ENCODE data around the gene CLCF1. TPM values are rescaled to one million over a fixed set of nuclear protein-coding genes. Genes with fewer than 3 reads are reported as not detected.

CLCF1 gene
- total RNA-seq, 4 donors from 2014 or later, result 6.1 to 21.7 (median 9.4) TPM

DNA sequence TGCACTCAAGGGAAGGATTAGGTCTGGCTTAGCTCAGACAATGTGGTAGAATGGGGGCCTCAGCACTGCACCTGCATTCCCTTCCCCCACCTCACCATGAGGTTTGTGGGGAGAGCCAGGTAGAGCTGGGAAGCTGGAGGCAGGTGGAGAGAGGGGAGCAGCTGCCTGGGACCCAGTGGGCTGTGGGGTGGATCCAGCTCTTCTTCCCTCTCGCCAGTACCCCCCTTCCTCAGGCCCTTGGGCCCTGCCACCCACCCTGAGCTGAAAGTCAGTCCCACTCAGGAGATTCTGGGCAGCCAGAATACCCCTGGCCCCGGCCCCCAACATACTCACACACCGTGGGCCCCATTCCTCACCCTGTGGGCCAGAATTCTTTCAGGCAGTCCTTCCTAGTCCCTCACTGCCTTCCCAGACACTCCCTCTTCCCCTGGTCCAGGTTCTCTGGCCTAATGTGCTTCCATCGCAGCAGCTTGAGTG lies 17.0 kb downstream of the CLCF1 start:
- Histone ChIP-seq H3K9me3 (no peaks in the 10 kb centered on the region), H3K36me3 (no peaks in the 10 kb centered on the region), H3K4me1 (peaks cover 7 to 74% (median 53%) of the 10 kb centered on the region in 3 donors), H3K27me3 (no peaks in the 10 kb centered on the region), H3K27ac (peak overlapping the region; percentile 21 to 99 (median 94)), H3K4me3 (no peak overlapping the region)
- ATAC-seq, result no peak
- 20 to 38% methylated on average over 2 to 3 of the region's 4 CpGs for WGBS, 2 donors (ENCODE audit: low coverage in 1 of 2)
- TF ChIP-seq POLR2AphosphoS5 (IDR thresholded peaks at IDR 0.05) (no peak), EP300 (IDR thresholded peaks at IDR 0.05) (no peak), POLR2A (IDR thresholded peaks at IDR 0.05) (no peak)
- TF ChIP-seq, protein P1, sequence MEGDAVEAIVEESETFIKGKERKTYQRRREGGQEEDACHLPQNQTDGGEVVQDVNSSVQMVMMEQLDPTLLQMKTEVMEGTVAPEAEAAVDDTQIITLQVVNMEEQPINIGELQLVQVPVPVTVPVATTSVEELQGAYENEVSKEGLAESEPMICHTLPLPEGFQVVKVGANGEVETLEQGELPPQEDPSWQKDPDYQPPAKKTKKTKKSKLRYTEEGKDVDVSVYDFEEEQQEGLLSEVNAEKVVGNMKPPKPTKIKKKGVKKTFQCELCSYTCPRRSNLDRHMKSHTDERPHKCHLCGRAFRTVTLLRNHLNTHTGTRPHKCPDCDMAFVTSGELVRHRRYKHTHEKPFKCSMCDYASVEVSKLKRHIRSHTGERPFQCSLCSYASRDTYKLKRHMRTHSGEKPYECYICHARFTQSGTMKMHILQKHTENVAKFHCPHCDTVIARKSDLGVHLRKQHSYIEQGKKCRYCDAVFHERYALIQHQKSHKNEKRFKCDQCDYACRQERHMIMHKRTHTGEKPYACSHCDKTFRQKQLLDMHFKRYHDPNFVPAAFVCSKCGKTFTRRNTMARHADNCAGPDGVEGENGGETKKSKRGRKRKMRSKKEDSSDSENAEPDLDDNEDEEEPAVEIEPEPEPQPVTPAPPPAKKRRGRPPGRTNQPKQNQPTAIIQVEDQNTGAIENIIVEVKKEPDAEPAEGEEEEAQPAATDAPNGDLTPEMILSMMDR (IDR thresholded peaks at IDR 0.05), result no peak

DNA sequence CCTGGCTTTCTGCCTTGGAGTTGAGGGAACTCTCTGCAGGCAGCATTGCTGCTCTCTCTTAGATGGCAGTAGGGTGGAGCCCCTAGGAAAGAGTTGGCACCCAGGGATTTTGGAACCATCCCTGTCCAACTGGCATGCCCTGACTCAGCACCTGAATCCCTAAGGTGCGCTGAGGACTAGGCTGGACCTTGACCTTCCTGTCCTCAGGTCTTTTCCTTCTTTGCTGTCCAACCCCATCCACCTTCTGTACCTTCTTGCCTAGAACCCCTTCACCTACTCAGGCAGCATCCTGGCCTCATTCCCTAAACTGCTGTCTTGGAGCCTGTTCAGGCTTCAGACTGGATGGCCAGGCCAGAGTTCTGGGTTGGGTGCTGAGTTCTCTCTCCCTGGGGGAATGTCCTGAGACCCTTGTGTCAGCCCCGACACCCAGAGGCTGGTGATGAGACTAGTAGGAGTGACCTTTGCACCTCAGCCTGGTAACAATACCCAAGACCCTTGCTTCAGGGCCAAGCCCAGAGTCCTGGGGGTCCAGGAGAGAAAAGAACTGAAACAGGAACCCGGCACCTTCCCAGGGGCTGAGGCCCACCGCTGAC lies 17.5 kb downstream of the CLCF1 start:
- Histone ChIP-seq H3K27me3 (no peaks in the 10 kb centered on the region), H3K36me3 (no peaks in the 10 kb centered on the region), H3K27ac (peak overlapping the region; percentile 87 to 99 (median 94)), H3K9me3 (no peaks in the 10 kb centered on the region), H3K4me3 (no peak overlapping the region), H3K4me1 (peaks cover 7 to 79% (median 58%) of the 10 kb centered on the region in 3 donors)
- no peak for TF ChIP-seq POLR2AphosphoS5 (IDR thresholded peaks at IDR 0.05)
- no peak for TF ChIP-seq POLR2A (IDR thresholded peaks at IDR 0.05)
- TF ChIP-seq, protein P1 (IDR thresholded peaks at IDR 0.05), result no peak
- TF ChIP-seq EP300 (IDR thresholded peaks at IDR 0.05), result no peak
- 77% methylated on average over 4 of the region's 4 CpGs; no CpG with 5 or more reads in 1 of the 2 donors for WGBS, 2 donors (ENCODE audit: low coverage in 1 of 2)
- no peak for ATAC-seq

DNA sequence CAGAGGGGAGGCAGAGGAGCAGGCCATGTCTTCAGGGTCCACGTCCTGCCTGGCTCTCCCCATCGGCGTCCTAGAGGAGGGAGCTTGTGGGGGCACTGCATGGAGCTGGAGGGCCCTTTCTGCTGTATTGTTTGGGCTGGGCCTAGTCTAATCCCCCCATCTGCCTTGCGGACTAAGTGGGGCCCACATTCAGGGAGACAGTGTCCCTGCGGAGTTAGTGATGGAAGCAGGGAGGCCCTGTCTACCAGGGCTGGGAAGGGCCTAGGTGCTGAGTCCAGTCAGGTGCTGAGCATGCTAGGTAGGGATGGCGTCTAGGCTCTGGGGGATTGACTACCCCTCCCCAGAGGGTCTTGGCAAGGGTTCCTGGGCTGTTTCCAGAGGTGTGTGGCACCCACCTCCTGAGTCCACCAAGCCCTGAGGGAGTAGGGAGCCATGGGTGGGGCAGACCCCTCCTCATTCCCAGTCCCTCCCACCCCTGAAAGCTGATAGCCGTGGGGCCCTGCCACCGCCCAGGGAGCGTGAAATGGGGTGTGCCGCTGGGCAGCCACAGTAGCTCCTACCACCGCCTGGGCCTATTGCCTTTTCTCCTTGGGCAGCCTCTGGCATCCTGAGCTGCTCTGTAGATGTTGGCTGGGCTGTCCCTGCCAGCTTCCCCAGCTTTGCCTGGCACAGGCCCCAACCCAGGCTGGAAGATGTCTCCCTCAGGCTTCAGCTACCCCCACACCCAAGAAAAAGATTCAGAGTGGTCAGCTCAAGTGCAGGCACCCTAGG lies 18.2 kb downstream of the CLCF1 start:
- no peaks in the 10 kb centered on the region for H3K36me3 ChIP-seq
- H3K9me3 ChIP-seq, result no peaks in the 10 kb centered on the region
- ATAC-seq, result no peak
- peak overlapping the region; percentile 87 to 99 (median 94) for H3K27ac ChIP-seq
- peaks cover 7 to 84% (median 60%) of the 10 kb centered on the region in 3 donors for H3K4me1 ChIP-seq
- WGBS, 2 donors (ENCODE audit: low coverage in 1 of 2), result 70% methylated on average over 2 of the region's 11 CpGs; no CpG with 5 or more reads in 1 of the 2 donors
- TF ChIP-seq POLR2AphosphoS5 (IDR thresholded peaks at IDR 0.05) (no peak), POLR2A (IDR thresholded peaks at IDR 0.05) (no peak), EP300 (IDR thresholded peaks at IDR 0.05) (no peak)
- TF ChIP-seq, protein P1 (IDR thresholded peaks at IDR 0.05), result no peak
- H3K27me3 ChIP-seq, result no peaks in the 10 kb centered on the region
- H3K4me3 ChIP-seq, result no peak overlapping the region

DNA sequence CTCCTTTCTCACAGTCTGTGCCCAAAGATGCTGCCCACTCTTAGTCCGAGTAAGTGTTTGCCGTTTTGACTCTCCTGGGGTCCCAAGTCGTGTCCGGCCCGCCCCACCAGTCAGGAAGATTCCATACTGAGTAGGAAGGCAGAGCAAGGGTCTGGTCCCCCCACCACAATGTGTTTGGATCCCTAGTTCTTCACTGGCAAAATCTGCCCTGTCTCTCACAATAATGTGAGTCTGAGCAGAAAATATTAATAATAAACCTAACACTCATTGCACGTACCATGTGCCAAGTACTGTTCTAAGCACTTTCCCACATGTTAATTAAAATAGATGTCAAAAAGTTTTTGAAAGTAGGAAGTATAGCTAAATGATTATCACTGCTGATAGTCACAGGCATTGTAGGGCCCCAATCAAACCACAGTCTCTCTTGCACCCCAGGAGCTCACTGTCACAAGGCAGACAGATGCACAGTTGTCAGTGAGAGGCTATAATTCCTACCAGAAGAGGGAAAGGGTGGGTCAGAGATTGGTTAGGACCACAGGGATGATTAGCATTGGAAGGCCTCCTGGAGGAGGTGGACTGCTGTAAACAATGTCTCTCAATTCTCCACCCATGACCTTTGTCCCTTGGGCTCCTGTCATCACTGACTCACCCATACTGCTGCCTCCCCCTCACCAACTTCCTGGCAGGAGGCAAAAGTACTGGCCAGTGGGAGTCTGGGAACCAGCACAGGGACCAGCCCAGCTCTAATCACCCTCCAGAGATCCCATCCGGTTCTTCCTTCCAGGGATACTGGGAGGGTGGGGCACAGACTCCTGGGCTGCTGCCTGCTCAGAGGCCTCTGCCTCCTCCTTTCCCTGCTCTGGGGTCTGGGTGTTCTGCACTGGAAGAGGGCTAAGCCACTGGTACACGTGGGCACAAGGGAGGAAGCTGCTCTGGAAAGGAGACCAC lies 19.0 kb downstream of the CLCF1 start:
- Histone ChIP-seq H3K36me3 (no peaks in the 10 kb centered on the region), H3K4me3 (peak overlapping the region; percentile 42 to 80), H3K27me3 (no peaks in the 10 kb centered on the region), H3K9me3 (no peaks in the 10 kb centered on the region), H3K4me1 (peaks cover 7 to 83% (median 60%) of the 10 kb centered on the region in 3 donors), H3K27ac (peak overlapping the region; percentile 87 to 99 (median 94))
- no peak for TF ChIP-seq POLR2A (IDR thresholded peaks at IDR 0.05)
- TF ChIP-seq, protein P1 (IDR thresholded peaks at IDR 0.05), result peak in 3 of 4 experiments; percentile 26 to 43 (median 28)
- TF ChIP-seq EP300 (IDR thresholded peaks at IDR 0.05), result no peak
- peak; percentile 97 for TF ChIP-seq POLR2AphosphoS5 (IDR thresholded peaks at IDR 0.05)
- whole genome bisulfite sequencing, 2 donors (ENCODE audit: low coverage in 1 of 2), result 0 to 6% methylated on average over 1 to 2 of the region's 8 CpGs
- peak; percentile 50 for ATAC-seq
